Effector CD4-positive, alpha-beta T cell (primary cell): Measurements from ENCODE around the gene AHCTF1.
"Not testable (repeated sequence)": the region's sequence is repeated elsewhere in the genome, so short reads cannot be mapped to it uniquely, and the experiment has no call there.

Experiments used
- DNase-seq: peaks from one replicate; pipeline ENCODE4 v3.0.0-alpha.2; 2020

AHCTF1 gene

GRCh38 chr1:246837418-246838117 lies 94.2 kb downstream of the AHCTF1 start:
- DNase-seq, result no peak

- DNase-seq, result no peak
Measured at GRCh38 chr1:246836209-246836966, 95.4 kb downstream of the AHCTF1 start.

- DNase-seq, result no peak
Measured at GRCh38 chr1:246831543-246831942, 100.2 kb downstream of the AHCTF1 start.

- no peak for DNase-seq
Measured at GRCh38 chr1:246828818-246829217, 102.9 kb downstream of the AHCTF1 start.

GRCh38 chr1:246827396-246827795 lies 104.4 kb downstream of the AHCTF1 start:
- DNase-seq, result no peak

- DNase-seq, result no peak
Measured at GRCh38 chr1:246825557-246826175, 106.1 kb downstream of the AHCTF1 start.

- DNase-seq, result no peak
Measured at GRCh38 chr1:246824541-246824940, 107.2 kb downstream of the AHCTF1 start.

GRCh38 chr1:246822154-246822553 lies 109.6 kb downstream of the AHCTF1 start:
- not testable (repeated sequence) for DNase-seq

GRCh38 chr1:246820666-246821065 lies 111.1 kb downstream of the AHCTF1 start:
- no peak for DNase-seq

- DNase-seq, result not testable (repeated sequence)
Measured at GRCh38 chr1:246817778-246818177, 114.0 kb downstream of the AHCTF1 start.

- no peak for DNase-seq
Measured at GRCh38 chr1:246815693-246816270, 116.0 kb downstream of the AHCTF1 start.

- no peak for DNase-seq
Measured at GRCh38 chr1:246814890-246815289, 116.9 kb downstream of the AHCTF1 start.

GRCh38 chr1:246813325-246813724 lies 118.4 kb downstream of the AHCTF1 start:
- not testable (repeated sequence) for DNase-seq

GRCh38 chr1:246811985-246812384 lies 119.8 kb downstream of the AHCTF1 start:
- no peak for DNase-seq

GRCh38 chr1:246809473-246809872 lies 122.3 kb downstream of the AHCTF1 start:
- no peak for DNase-seq

GRCh38 chr1:246805135-246805716 lies 126.5 kb downstream of the AHCTF1 start:
- DNase-seq, result no peak

- DNase-seq, result no peak
Measured at GRCh38 chr1:246803883-246804282, 127.9 kb downstream of the AHCTF1 start.

- DNase-seq, result no peak
Measured at GRCh38 chr1:246803373-246803772, 128.4 kb downstream of the AHCTF1 start.

GRCh38 chr1:246801241-246802020 lies 130.3 kb downstream of the AHCTF1 start:
- DNase-seq, result no peak

- DNase-seq, result no peak
Measured at GRCh38 chr1:246800756-246801155, 131.0 kb downstream of the AHCTF1 start.

- no peak for DNase-seq
Measured at GRCh38 chr1:246800356-246800755, 131.4 kb downstream of the AHCTF1 start.
